HG02973 (cell line): ENCODE results near the gene PPM1N.

Experiments used
- ATAC-seq: cut with Tn5 transposase; IDR thresholded peaks from one replicate; pipeline ENCODE4 v1.9.1; 2021; ENCODE audit warnings: moderate library complexity; ENCODE audit not compliant: unreplicated experiment

Gene PPM1N, protein sequence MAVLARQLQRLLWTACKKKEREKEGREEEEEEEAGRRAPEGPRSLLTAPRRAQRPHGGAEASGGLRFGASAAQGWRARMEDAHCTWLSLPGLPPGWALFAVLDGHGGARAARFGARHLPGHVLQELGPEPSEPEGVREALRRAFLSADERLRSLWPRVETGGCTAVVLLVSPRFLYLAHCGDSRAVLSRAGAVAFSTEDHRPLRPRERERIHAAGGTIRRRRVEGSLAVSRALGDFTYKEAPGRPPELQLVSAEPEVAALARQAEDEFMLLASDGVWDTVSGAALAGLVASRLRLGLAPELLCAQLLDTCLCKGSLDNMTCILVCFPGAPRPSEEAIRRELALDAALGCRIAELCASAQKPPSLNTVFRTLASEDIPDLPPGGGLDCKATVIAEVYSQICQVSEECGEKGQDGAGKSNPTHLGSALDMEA

DNA sequence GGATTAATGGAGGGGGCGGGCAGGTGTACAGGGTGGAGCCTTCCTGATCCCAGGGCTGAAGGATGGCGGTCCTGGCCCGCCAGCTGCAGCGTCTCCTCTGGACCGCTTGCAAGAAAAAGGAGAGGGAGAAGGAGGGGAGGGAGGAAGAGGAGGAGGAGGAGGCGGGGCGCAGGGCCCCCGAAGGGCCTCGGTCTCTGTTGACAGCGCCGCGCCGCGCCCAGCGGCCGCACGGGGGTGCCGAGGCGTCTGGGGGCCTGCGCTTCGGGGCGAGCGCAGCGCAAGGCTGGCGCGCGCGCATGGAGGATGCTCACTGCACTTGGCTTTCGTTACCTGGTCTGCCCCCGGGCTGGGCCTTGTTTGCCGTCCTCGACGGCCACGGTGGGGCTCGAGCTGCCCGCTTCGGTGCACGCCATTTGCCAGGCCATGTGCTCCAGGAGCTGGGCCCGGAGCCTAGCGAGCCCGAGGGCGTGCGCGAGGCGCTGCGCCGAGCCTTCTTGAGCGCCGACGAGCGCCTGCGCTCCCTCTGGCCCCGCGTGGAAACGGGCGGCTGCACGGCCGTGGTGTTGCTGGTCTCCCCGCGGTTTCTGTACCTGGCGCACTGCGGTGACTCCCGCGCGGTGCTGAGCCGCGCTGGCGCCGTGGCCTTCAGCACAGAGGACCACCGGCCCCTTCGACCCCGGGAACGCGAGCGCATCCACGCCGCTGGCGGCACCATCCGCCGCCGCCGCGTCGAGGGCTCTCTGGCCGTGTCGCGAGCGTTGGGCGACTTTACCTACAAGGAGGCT is at the start of gene PPM1N:
PPM1N (plus strand) TSS at position 33 of the 785 bp plus-strand sequence; CDS start at position 63, 30 bp downstream.
- ATAC-seq, result no peak

DNA sequence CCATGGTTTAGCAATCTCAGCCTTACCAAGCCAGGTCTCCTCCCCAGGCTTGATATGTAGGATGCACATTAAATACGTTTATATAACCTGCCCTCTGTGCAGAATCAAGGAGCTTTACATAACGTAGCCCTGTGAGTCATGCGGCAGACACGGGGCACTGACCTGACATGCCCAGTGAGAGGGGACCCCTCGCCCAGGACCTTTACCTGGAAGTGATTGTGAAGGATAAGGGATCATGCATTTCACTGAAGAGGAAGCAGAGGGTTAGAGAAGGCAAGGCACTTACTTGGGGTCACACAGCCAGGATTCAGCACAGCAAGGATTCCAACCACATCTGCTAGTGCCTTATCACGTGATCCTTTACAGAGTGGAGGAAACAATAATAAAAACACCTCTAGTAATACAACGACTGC is 49.4 kb upstream of the PPM1N start:
- ATAC-seq, result no peak

DNA sequence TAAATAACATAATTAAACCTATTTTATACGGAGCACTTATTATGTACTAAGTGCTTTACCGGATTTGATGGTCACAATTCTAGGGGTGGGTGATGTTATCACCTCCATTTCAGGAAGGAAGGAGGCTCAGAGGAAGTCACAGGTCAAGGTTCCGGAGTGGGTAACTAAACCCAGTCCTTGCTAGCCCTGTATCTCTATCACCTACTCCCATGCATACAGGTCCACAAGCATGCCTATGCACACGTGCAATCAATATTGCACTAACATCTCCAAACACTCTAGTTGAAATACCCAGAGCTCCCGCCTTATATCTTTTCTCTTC is 48.3 kb upstream of the PPM1N start:
- ATAC-seq, result no peak

DNA sequence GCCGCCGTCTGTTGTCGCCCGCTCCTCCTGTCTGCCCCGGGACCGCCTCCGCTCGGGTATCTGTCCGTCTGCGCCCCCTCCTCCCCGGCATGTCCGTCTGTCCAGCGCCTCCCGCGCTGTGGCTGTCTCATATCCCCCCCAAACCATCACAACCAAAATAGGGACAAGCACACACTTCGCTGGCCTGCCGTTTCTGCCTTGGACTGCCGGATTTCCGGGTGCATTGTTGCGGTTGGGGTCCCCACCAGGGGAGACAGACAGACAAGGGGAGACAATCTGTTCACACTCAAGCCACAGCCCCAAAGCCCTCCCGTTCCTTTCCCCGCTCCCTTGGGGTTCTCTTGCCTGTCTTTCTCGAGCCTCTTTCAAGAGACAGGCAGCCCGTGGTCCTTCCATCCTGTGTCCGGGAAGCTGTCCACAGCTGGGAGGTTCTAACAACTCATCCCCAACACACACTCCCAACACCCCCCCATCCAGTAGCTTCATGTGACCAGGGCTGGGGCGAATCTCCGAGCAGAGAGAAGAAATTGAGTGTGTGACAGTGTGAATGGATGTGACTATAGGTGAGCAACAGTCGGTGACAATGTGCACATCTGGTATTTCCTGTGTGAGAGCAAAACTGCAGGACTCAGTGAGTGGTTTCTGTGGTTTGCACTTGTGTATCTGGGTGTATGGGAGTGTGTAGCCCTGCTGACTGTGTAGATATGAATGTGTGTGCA is 47.0 kb upstream of the PPM1N start:
- peak; percentile 11 for ATAC-seq

DNA sequence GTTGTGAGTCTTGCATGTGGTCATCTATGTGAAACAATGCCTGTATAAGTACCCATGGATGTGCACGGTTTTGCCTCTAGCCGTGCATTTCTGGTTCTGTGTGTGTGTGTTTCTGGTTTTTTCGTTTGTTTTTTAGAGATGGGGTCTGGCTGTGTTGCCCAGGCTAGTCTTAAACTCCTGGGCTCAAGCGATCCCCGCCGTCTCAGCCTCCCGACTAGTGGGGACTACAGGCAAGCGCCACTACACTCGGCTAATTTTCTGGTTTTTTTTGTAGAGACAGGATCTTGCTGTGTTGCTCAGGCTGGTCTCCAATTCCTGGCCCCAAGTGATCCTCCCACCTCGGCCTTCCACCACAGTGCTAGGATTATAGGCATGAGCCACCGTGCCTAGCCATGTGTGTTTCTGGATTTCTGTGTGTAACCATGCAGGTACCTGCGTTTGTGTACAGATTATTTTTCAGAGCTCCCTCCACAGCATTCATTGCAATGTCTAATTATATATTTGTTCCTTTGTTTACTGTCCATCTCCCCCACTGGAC is 46.3 kb upstream of the PPM1N start:
- no peak for ATAC-seq

DNA sequence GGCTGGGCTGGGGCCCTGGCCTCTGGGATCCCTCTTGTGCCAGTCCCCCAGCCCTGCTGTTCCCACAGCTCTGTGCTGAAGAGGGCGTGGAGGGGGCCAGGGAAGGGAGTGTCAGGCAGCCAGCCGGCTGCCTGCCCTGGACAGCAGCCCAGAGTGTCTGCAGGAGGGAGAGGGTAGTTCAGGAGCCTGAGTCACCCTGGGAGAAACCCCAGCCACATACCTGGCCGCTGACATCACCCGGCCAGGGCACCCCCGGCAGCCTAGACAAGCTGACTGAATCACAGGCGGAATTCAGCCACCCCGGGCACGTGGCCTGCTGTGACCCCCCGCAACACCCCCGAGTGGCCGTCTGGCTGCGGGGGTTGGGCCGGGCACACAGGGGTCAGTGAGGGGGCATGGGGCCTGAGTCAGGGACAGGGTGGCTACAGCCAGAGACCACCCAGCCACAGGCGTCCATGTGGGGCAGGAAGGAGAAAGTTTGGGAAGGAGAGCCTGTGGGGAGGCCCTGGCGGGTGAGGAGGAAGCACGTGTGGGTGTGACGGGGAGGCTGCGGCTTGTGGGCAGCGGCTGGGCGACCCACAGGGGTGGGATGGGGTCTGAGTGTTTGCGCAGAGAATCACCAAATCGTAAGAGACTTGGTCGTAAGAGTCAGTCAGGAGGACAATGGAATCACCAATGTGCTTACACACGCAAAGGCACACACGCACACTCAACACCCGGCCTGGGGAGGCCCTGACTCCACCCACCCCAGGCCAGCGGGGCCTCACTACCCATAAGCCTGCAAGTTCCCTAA is 42.3 kb upstream of the PPM1N start:
- peak; percentile 37 for ATAC-seq

DNA sequence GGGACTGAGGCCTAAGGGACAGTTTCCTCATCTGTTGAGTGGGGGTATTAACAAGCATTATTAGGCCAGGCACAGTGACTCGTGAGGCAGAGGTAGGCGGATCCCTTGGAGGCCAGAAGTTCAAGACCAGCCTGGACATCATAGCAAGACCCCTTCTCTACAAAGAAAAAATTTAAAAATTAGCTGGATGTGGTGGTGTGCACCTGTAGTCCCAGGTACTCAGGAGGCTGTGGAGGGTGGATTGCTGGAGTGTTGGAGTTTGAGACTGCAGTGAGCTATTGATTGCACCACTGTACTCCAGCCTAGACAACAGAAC is 41.8 kb upstream of the PPM1N start:
- no peak for ATAC-seq

DNA sequence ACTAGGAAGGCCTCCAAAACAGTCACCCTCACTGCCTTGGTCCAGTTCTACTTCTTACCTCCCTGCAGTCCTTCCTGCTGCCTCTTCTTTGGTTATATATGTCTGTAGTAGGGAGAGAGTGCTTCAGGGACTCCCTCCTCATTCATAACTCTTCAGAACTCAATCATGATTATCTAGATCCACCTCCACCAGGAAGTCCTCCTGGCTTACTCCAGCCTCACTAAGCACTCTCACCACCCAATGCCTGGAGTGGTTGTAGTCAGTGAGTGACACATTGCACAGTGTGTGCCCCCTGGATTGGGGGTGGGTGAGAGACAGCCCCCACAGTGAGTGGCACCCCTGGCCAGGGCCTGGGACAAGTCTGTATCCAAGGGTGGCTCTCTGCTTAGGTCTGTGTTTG is 40.5 kb upstream of the PPM1N start:
- ATAC-seq, result no peak

DNA sequence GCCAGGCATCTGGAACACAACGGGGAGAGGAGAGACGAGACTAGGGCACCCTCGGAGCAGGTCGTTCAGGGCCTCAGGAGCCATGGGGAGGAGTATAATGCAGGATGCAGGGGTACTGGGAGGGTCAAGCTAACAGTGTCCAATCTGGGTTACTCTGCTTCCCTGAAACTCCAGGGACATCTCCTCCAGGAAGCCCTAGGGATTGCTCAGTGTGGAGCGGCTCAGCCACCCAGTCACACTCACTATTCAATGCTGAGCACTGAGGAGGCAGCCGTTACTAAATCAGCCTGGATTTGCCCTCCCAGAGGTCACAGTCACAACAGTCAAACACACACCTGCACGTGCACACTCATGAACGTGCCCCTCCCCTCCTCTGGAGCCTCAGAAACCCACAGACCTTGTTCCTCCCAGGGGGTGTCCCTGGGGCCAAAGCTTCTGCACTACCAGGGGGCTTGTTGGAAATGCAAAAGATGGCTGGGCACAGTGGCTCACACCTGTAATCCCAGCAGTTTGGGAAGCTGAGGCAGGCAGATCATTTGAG is 37.4 kb upstream of the PPM1N start:
- no peak for ATAC-seq

DNA sequence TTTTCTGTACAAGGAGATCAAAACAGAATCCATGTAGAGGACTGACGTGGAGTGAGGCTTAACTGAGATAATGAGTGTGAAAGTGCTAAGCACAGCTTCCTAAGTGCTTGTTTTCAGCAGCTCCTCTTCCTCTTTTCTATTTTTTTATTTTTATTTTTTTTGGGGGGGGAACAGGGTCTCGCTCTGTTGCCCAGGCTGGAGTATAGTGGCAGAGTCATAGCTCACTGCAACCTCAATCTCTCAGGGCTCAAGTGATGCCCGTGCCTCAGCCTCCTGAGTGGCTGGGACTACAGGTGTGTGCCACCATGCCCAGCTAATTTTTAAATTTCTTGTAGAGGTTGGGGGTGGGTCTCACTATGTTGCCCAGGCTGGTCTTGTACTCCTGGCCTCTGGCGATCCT is 36.1 kb upstream of the PPM1N start:
- no peak for ATAC-seq

DNA sequence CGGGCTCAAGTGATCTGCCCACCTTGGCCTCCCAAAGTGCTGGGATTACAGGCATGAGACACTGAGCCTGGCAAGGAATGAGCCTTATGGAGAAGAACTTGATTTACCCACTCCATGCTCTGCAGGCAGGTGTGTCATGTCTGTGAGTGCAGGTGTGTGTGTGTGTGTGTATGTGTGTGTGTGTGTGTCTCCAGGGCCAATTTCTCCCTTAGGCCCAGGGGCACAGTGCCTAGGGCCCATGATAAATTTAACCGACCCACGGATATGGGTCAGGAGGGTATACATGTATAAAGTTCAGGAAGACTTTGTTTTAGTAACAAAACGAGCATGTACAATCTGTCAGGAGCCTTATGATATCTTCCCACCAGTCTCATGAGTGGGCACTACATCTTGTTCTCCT is 35.0 kb upstream of the PPM1N start:
- no peak for ATAC-seq

DNA sequence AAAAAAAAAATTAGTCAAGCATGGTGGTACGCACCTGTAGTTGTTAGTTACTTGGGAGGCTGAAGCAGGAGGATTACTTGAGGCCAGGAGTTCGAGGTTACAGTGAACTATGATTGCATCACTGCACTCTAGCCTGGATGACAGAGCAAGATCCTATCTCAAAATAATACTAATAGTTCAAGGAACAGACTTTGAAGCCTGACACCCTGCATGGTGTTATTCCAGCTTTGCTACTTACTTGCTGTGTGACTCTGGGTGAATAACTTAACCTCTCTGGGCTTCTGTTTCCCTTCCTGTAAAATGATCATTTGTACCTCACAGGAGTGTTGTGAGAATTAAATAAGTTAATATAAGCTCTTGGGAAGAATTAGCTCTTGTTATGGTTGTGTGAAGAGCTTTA is 34.0 kb upstream of the PPM1N start:
- no peak for ATAC-seq

DNA sequence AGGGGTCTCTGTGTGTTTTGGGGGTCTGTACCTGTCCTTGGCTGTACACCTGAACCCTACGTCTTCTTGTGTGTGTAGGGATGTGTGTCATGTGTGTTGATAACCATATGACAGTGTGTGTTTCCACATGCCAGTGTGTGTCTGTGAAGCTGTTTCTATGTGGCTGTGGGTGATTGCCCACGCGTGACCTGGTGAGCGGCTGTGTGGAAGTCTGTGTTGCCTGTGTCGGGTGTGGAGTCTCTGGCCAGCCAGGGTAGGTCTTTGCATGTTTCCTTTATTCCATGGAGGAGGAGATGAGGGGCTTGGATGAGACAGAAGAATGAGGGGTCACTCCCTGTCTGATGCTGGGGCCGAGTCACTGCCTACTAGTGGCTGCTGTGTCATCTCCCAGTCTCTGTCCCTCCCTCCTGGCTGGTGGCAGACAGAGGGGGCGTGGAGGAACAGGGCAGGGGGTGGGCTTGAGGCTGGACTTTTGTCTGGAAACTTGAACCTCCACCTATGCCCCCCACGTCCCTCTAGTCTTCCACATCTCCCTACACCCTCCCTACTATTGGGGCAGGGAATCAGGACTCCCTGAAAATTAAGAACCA is 33.3 kb upstream of the PPM1N start:
- no peak for ATAC-seq

DNA sequence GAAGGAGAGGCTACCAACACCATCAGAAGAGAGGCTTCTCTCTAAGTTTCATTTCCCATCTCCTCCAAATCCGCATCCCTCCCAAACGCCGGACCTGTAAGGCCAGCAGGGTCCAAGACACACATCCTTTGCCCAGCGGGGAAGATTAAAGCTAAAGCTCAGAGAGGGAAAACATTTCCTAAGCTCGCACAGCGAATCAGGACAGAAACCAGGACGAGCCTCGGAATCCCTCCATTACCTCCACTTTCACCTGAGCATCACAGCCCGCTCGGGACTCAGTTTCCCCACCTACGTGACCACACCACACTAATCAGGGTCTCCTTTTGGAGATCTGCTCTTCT is 31.2 kb upstream of the PPM1N start:
- ATAC-seq, result no peak

DNA sequence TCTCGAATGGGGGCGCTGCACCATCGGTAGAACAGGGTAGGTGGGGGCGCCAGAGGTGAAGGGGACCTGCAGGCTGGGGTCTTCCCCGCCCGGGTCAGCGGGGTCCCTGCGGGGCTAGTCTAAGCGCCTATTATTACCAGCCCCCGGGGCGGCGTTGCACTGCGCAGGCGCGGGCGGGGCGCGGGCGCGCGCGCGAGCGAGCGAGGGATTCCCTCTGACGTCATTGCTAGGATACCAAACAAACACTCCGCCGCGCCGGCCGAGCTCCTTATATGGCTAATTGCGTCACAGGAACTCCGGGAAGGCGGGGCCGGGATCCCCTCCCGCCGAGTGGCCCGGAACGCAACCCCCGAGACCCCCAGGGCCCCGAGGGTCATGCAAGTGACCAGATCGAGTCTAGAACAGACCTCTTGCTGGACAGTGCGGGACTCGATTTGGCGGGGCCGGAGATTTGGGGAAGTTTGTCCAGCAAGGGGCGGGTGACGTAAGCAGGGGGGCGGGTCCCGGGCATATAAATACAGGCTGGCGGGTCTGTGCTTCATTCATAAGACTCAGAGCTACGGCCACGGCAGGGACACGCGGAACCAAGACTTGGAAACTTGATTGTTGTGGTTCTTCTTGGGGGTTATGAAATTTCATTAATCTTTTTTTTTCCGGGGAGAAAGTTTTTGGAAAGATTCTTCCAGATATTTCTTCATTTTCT is 30.6 kb upstream of the PPM1N start, which contains the start of gene FOSB:
FOSB (plus strand) TSS at position 541 of the 703 bp plus-strand sequence. CDS start 591 bp downstream, outside the sequence.
- ATAC-seq, result peak; percentile 40

DNA sequence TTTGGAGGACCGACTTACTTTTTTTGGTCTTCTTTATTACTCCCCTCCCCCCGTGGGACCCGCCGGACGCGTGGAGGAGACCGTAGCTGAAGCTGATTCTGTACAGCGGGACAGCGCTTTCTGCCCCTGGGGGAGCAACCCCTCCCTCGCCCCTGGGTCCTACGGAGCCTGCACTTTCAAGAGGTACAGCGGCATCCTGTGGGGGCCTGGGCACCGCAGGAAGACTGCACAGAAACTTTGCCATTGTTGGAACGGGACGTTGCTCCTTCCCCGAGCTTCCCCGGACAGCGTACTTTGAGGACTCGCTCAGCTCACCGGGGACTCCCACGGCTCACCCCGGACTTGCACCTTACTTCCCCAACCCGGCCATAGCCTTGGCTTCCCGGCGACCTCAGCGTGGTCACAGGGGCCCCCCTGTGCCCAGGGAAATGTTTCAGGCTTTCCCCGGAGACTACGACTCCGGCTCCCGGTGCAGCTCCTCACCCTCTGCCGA is 30.0 kb upstream of the PPM1N start:
- ATAC-seq, result no peak

DNA sequence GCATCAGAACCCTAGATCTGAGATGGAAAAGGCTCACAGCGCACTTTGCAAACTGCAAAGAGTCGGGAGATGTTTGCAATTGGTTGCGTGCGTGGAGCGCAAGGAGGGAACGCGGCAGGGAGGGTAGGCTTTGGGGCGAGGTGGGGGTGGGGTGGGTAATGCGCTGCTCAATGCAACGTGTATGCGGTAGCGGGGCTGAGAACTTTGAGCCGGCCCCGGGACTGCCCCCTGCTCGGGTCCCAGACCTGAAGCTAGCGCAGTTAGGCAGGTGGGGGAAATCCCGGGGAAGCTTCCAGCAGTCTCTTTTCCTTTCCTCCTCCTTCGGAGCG is 29.5 kb upstream of the PPM1N start:
- peak; percentile 28 for ATAC-seq

DNA sequence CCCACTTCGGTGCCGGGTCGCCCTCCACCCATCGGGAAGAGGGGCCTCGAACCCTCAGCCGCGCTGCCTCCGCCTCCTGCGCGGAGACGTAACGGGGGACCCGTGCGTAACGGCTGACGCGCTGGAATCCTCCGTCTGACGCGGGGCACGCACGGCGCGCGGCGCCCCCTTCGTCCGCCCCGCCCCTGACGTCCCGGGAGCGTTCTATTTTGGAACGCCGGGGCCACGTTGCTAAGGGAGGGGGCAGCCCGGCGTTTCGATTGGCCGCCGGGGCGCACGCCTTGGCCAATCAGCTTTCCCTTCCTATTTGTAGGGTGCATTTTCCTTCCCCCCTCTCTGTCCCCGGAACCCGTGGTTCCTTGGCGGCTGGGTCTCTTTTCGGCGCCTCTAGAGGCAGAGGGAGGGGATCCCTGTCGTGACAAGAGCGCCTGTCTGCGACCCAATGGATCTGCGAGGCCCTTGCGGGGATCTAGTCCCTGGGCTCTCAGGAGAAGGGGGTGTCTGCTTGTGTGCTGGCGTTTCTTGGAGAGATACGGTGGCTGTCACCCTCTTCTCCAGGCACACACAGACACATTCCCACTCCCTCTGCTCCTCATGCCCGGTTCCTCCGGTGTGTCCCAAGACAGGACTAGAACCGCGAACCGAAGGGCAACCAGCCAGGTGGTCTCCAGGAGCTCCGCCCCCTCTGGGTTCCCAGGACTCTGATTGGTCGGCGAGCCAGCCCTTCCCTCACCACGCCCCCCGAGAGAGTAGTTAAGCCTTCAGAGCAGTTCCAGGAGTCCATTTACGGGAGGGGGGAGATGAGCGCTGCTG is 28.9 kb upstream of the PPM1N start:
- peak; percentile 50 for ATAC-seq
